SU-DHL-6 (cell line): Measurements from ENCODE around the gene BLMH.

Experiments
- H2AFZ ChIP-seq: fragments of 200-600 bp; sonication (generic); 2 replicates; pipeline ENCODE4 v1.6.1; 2014; ENCODE audit warnings: low read depth, mild to moderate bottlenecking, moderate library complexity, mixed read lengths, antibody characterized with exemption, low read length; ENCODE audit not compliant: severe bottlenecking
- H3F3A ChIP-seq: fragments of 200-600 bp; shearing (Covaris generic); 2 replicates; pipeline ENCODE4 v1.6.0; 2016; ENCODE audit warnings: antibody characterized with exemption, mild to moderate bottlenecking; ENCODE audit not compliant: insufficient read depth
- H3K27ac ChIP-seq: fragments of 200-600 bp; sonication (generic); 2 replicates; pipeline ENCODE4 v1.5.1; 2016; ENCODE audit warnings: low read depth, mild to moderate bottlenecking, low read length, moderate library complexity, mixed read lengths
- H3K27me3 ChIP-seq: fragments of 200-600 bp; sonication (generic), shearing (Covaris generic); 2 replicates; pipeline ENCODE4 v1.6.0; 2014; ENCODE audit warnings: mild to moderate bottlenecking, low read length
- H3K36me3 ChIP-seq: fragments of 200-600 bp; sonication (generic); 2 replicates; pipeline ENCODE4 v1.6.1; 2014; ENCODE audit warnings: mild to moderate bottlenecking, low read length, mixed read lengths
- H3K4me2 ChIP-seq: fragments of 300-600, 200-600 bp; shearing (Covaris generic), sonication (generic); 2 replicates; pipeline ENCODE4 v1.6.0; 2014; ENCODE audit warnings: low read length, low read depth, mild to moderate bottlenecking; ENCODE audit not compliant: poor library complexity, severe bottlenecking
- H3K4me3 ChIP-seq: fragments of 200-600 bp; sonication (generic); 2 replicates; pipeline ENCODE4 v1.5.1; 2014; ENCODE audit warnings: antibody characterized with exemption, low read length, mild to moderate bottlenecking, mixed read lengths; ENCODE audit not compliant: insufficient read depth, poor library complexity, severe bottlenecking
- H3K79me2 ChIP-seq: fragments of 200-600 bp; sonication (generic); 2 replicates; pipeline ENCODE4 v1.6.1; 2014; ENCODE audit warnings: mild to moderate bottlenecking, low read length, moderate library complexity; ENCODE audit not compliant: insufficient read depth
- H3K9ac ChIP-seq: fragments of 200-600 bp; sonication (generic); 2 replicates; pipeline ENCODE4 v1.7.0; 2014; ENCODE audit warnings: mild to moderate bottlenecking, low read length
- H3K9me2 ChIP-seq: fragments of 200-600 bp; sonication (generic); replicated peaks from 2 replicates; pipeline ENCODE4 v1.6.1; 2014; ENCODE audit warnings: low read length; ENCODE audit not compliant: insufficient read depth
- H3K9me3 ChIP-seq: fragments of 200-600 bp; sonication (generic); 2 replicates; pipeline ENCODE4 v1.6.1; 2014; ENCODE audit warnings: low read length, mixed read lengths; ENCODE audit not compliant: insufficient read depth
- H4K20me1 ChIP-seq: fragments of 200-600 bp; sonication (generic); 2 replicates; pipeline ENCODE4 v1.6.1; 2014; ENCODE audit warnings: low read depth, mild to moderate bottlenecking, antibody characterized with exemption, low read length, moderate library complexity, mixed read lengths
- CTCF ChIP-seq: fragments of 200-600 bp; sonication (generic); IDR thresholded peaks from one replicate; pipeline ENCODE4 v1.5.1; 2017; ENCODE audit warnings: antibody characterized with exemption, mild to moderate bottlenecking, low read length, moderate library complexity; ENCODE audit not compliant: insufficient read depth, poor library complexity, severe bottlenecking
- EZH2phosphoT487 ChIP-seq: fragments of 200-600 bp; sonication (generic), shearing (Covaris generic); conservative IDR thresholded peaks from 2 replicates; pipeline ENCODE4 v1.6.1; 2018; ENCODE audit warnings: mild to moderate bottlenecking, antibody characterized with exemption, low read length, moderate library complexity, mixed read lengths

BLMH gene

GRCh38 chr17:30228011-30228410 lies 63.7 kb downstream of the BLMH start:
- H3K4me2 ChIP-seq: no peak overlapping the region
- no peak overlapping the region for H3K4me3 ChIP-seq
- H3F3A ChIP-seq: no peaks in the 10 kb centered on the region
- H3K79me2 ChIP-seq: no peaks in the 10 kb centered on the region
- no peaks in the 10 kb centered on the region for H3K27me3 ChIP-seq
- no peaks in the 10 kb centered on the region for H3K9me2 ChIP-seq
- TF ChIP-seq CTCF: no peak
- no peak for TF ChIP-seq EZH2phosphoT487
- no peaks in the 10 kb centered on the region for H3K36me3 ChIP-seq
- H3K9me3 ChIP-seq: no peaks in the 10 kb centered on the region
- no peaks in the 10 kb centered on the region for H4K20me1 ChIP-seq
- no peak overlapping the region for H3K27ac ChIP-seq
- no peak overlapping the region for H3K9ac ChIP-seq
- H2AFZ ChIP-seq: no peak overlapping the region

- Histone ChIP-seq H4K20me1 (no peaks in the 10 kb centered on the region), H3K27ac (no peak overlapping the region), H3F3A (no peaks in the 10 kb centered on the region), H3K4me3 (no peak overlapping the region), H3K27me3 (no peaks in the 10 kb centered on the region), H3K4me2 (no peak overlapping the region), H3K36me3 (no peaks in the 10 kb centered on the region), H3K9ac (no peak overlapping the region), H3K79me2 (no peaks in the 10 kb centered on the region), H3K9me3 (no peaks in the 10 kb centered on the region), H3K9me2 (no peaks in the 10 kb centered on the region), H2AFZ (no peak overlapping the region)
- TF ChIP-seq CTCF: no peak
- no peak for TF ChIP-seq EZH2phosphoT487
Observed at GRCh38 chr17:30226878-30227277, 64.9 kb downstream of the BLMH start.

GRCh38 chr17:30225919-30226553 lies 65.7 kb downstream of the BLMH start:
- Histone ChIP-seq H3F3A (no peaks in the 10 kb centered on the region), H3K9me2 (no peaks in the 10 kb centered on the region), H3K79me2 (no peaks in the 10 kb centered on the region), H3K9ac (no peak overlapping the region), H3K4me3 (no peak overlapping the region), H3K4me2 (no peak overlapping the region), H3K9me3 (no peaks in the 10 kb centered on the region), H3K27me3 (no peaks in the 10 kb centered on the region), H2AFZ (no peak overlapping the region), H4K20me1 (no peaks in the 10 kb centered on the region), H3K36me3 (no peaks in the 10 kb centered on the region), H3K27ac (no peak overlapping the region)
- TF ChIP-seq EZH2phosphoT487 (no peak), CTCF (no peak)
